HCEC 1CT (cell line): ENCODE data around the gene ROBO4.

Experiments used
- DNase-seq: peaks from one replicate; pipeline ENCODE4 v3.0.0-alpha.2; 2017

ROBO4 gene

GRCh38 chr11:124840666-124841065, 57.0 kb downstream of the ROBO4 start:
- DNase-seq: no peak

GRCh38 chr11:124839972-124840621, 57.6 kb downstream of the ROBO4 start:
- DNase-seq: no peak

- no peak for DNase-seq
These were observed 58.3 kb downstream of the ROBO4 start for GRCh38 chr11:124839128-124839971.

GRCh38 chr11:124838805-124839127, 58.9 kb downstream of the ROBO4 start:
- no peak for DNase-seq

GRCh38 chr11:124837491-124837856, 60.2 kb downstream of the ROBO4 start:
- peak; percentile 91 for DNase-seq

- DNase-seq: no peak
These were observed 61.7 kb downstream of the ROBO4 start for GRCh38 chr11:124835918-124836317.

- DNase-seq: no peak
These were observed 63.0 kb downstream of the ROBO4 start for GRCh38 chr11:124834526-124835180.
